Stimulated activated CD4-positive, alpha-beta T cell treated with anti-CD3 and anti-CD28 coated beads, TNF-alpha, amount 100 ng/mL, for 4 hours (primary cell): ENCODE measurements around the gene SLC17A7.

Experiments used
- DNase-seq, 3 experiments: peaks; one replicate each; pipeline ENCODE4 v3.0.0-alpha.2; 2020; ENCODE audit warnings: low read depth in 3 of 3

Gene SLC17A7

GRCh38 chr19:49408816-49409440 is 32.4 kb downstream of the SLC17A7 start:
- no peak for DNase-seq

GRCh38 chr19:49407482-49408015 is 33.8 kb downstream of the SLC17A7 start:
- DNase-seq, result no peak

GRCh38 chr19:49407079-49407478 is 34.2 kb downstream of the SLC17A7 start:
- DNase-seq, result no peak

GRCh38 chr19:49403404-49404187 is 37.7 kb downstream of the SLC17A7 start:
- DNase-seq, result no peak

- no peak for DNase-seq
These were observed 41.3 kb downstream of the SLC17A7 start for GRCh38 chr19:49400029-49400428.

- no peak for DNase-seq
These were observed 42.4 kb downstream of the SLC17A7 start for GRCh38 chr19:49398931-49399330.

- no peak for DNase-seq
These were observed 43.2 kb downstream of the SLC17A7 start for GRCh38 chr19:49398001-49398615.

GRCh38 chr19:49396738-49397505 is 44.4 kb downstream of the SLC17A7 start:
- no peak for DNase-seq

GRCh38 chr19:49395581-49396407 is 45.5 kb downstream of the SLC17A7 start:
- DNase-seq, result no peak

GRCh38 chr19:49393881-49394280 is 47.4 kb downstream of the SLC17A7 start:
- no peak for DNase-seq

GRCh38 chr19:49391581-49392399 is 49.5 kb downstream of the SLC17A7 start:
- peak; percentile 56 to 64 (median 61) for DNase-seq

GRCh38 chr19:49390929-49391359 is 50.4 kb downstream of the SLC17A7 start:
- no peak for DNase-seq

- DNase-seq, result no peak
These were observed 51.0 kb downstream of the SLC17A7 start for GRCh38 chr19:49390131-49390928.

GRCh38 chr19:49389406-49389805 is 51.9 kb downstream of the SLC17A7 start:
- no peak for DNase-seq

- DNase-seq, result peak; percentile 72 to 81 (median 76)
These were observed 53.4 kb downstream of the SLC17A7 start, which contains the start of gene KASH5 for GRCh38 chr19:49387936-49388372. KASH5 (plus strand) TSS chr19:49388249; CDS start chr19:49390884, 2,635 bp downstream.

- no peak for DNase-seq
These were observed 57.7 kb downstream of the SLC17A7 start for GRCh38 chr19:49383599-49383998.

- DNase-seq, result no peak
These were observed 58.7 kb downstream of the SLC17A7 start for GRCh38 chr19:49382639-49383038.

- DNase-seq, result no peak
These were observed 60.9 kb downstream of the SLC17A7 start for GRCh38 chr19:49380391-49380790.
